Measurements from ENCODE around the gene INTS3. TPM values are rescaled to one million over a fixed set of nuclear protein-coding genes. Genes with fewer than 3 reads are reported as not detected.

INTS3 gene
- total and polyA plus RNA-seq, 8 donors: 50.5 to 131 (median 111) TPM

- Histone ChIP-seq H3K27ac (no peak overlapping the region), H3K27me3 (no peaks in the 10 kb centered on the region), H3K9me3 (no peaks in the 10 kb centered on the region), H3K4me3 (no peak overlapping the region), H3K36me3 (peaks cover 0 to 80% of the 10 kb centered on the region in 2 donors), H3K4me1 (peaks cover 4 to 15% of the 10 kb centered on the region in 2 donors)
- DNase-seq: no peak
- no peak for TF ChIP-seq CTCF (IDR thresholded peaks at IDR 0.05)
- intact Hi-C loops (cut with DNase I): loop anchor here in 1 of 2 donors (10.0 kb wide), 1 partner anchor 67 kb away; the partner anchor contains the start of genes ILF2 and NPR1
- ATAC-seq: no peak
Measured at GRCh38 chr1:153741986-153742385, 14.1 kb downstream of the INTS3 start.

- Histone ChIP-seq H3K27ac (peak overlapping the region; percentile 20 to 26), H3K27me3 (no peaks in the 10 kb centered on the region), H3K9me3 (no peaks in the 10 kb centered on the region), H3K36me3 (peaks cover 0 to 84% of the 10 kb centered on the region in 2 donors), H3K4me3 (no peak overlapping the region), H3K4me1 (peaks cover 4 to 15% of the 10 kb centered on the region in 2 donors)
- no peak for TF ChIP-seq CTCF (IDR thresholded peaks at IDR 0.05)
- peak; percentile 79 for ATAC-seq
- intact Hi-C loops (cut with DNase I): loop anchor here in 1 of 2 donors (10.0 kb wide), 1 partner anchor 68 kb away; the partner anchor contains the start of genes ILF2 and NPR1
- DNase-seq: no peak
Measured at GRCh38 chr1:153742411-153743142, 14.7 kb downstream of the INTS3 start.

GRCh38 chr1:153745417-153745816, 17.6 kb downstream of the INTS3 start:
- H3K27ac ChIP-seq: no peak overlapping the region
- ATAC-seq (no peak), DNase-seq (no peak)
- no peak for TF ChIP-seq CTCF (IDR thresholded peaks at IDR 0.05)
- intact Hi-C loops (cut with DNase I): loop anchor here in 1 of 2 donors (10.0 kb wide), 1 partner anchor 71 kb away; the partner anchor contains the start of genes ILF2 and NPR1
- no peaks in the 10 kb centered on the region for H3K9me3 ChIP-seq
- no peaks in the 10 kb centered on the region for H3K27me3 ChIP-seq
- no peak overlapping the region for H3K4me3 ChIP-seq
- peaks cover 0 to 73% of the 10 kb centered on the region in 2 donors for H3K36me3 ChIP-seq
- peaks cover 10 to 38% of the 10 kb centered on the region in 2 donors for H3K4me1 ChIP-seq

- peaks cover 0 to 69% of the 10 kb centered on the region in 2 donors for H3K36me3 ChIP-seq
- ATAC-seq (no peak), DNase-seq (no peak)
- TF ChIP-seq CTCF (IDR thresholded peaks at IDR 0.05): no peak
- peaks cover 14 to 43% of the 10 kb centered on the region in 2 donors for H3K4me1 ChIP-seq
- intact Hi-C loops (cut with DNase I): loop anchor here in 1 of 2 donors (10.0 kb wide), 1 partner anchor 71 kb away; the partner anchor contains the start of genes ILF2 and NPR1
- no peak overlapping the region for H3K27ac ChIP-seq
- no peaks in the 10 kb centered on the region for H3K27me3 ChIP-seq
- H3K9me3 ChIP-seq: no peaks in the 10 kb centered on the region
- no peak overlapping the region for H3K4me3 ChIP-seq
Measured at GRCh38 chr1:153746174-153746573, 18.3 kb downstream of the INTS3 start.

- Histone ChIP-seq H3K36me3 (peaks cover 0 to 80% of the 10 kb centered on the region in 2 donors), H3K4me3 (no peak overlapping the region), H3K27me3 (no peaks in the 10 kb centered on the region), H3K4me1 (peaks cover 28 to 45% of the 10 kb centered on the region in 2 donors), H3K9me3 (no peaks in the 10 kb centered on the region), H3K27ac (no peak overlapping the region)
- TF ChIP-seq CTCF (IDR thresholded peaks at IDR 0.05): no peak
- intact Hi-C loops (cut with DNase I): loop anchor here in 1 of 2 donors (10.0 kb wide), 1 partner anchor 74 kb away; the partner anchor contains the start of genes ILF2 and NPR1
- DNase-seq (no peak), ATAC-seq (no peak)
Measured at GRCh38 chr1:153748903-153749302, 21.1 kb downstream of the INTS3 start.

All from left lung (tissue), 10 donors.